ENCODE data around the gene NOSIP. TPM values are rescaled to one million over a fixed set of nuclear protein-coding genes. Genes with fewer than 3 reads are reported as not detected.
A peak's percentile ranks its signal among the peaks of the same experiment; 100 is the strongest.

The NOSIP gene
- total RNA-seq, 1 experiment from 2014 or later, result 57.9 TPM

GRCh38 chr19:49512970-49513745 lies 67.2 kb downstream of the NOSIP start:
- Mint-ChIP-seq H3K27me3 (ENCODE audit: insufficient read depth, unreplicated experiment) (peaks cover 11% of the 10 kb centered on the region), H3K4me1 (ENCODE audit: insufficient read depth, unreplicated experiment) (peaks cover 6% of the 10 kb centered on the region), H3K4me3 (ENCODE audit: unreplicated experiment) (peak overlapping the region; percentile 54), H3K36me3 (ENCODE audit: insufficient read depth, unreplicated experiment) (no peaks in the 10 kb centered on the region), H3K9me3 (ENCODE audit: unreplicated experiment) (no peaks in the 10 kb centered on the region), H3K27ac (ENCODE audit: low read depth, unreplicated experiment) (no peak overlapping the region)
- ChIA-PET CTCF (interaction anchor here (0.6 to 0.7 kb wide), 2 partner anchors 56 to 84 kb away, joined by 3 read pairs; no protein-coding TSS in a partner anchor), POLR2A (no interaction called here)
- no peak for DNase-seq (ENCODE audit: unreplicated experiment)
- TF ChIP-seq CTCF (IDR thresholded peaks at IDR 0.05; ENCODE audit: unreplicated experiment), result no peak
- no TSS peak for BruUV-seq (replicated peaks)
- intact Hi-C loops (cut with micrococcal nuclease), result no loop called here

GRCh38 chr19:49507803-49508494 lies 72.4 kb downstream of the NOSIP start:
- DNase-seq (ENCODE audit: unreplicated experiment), result no peak
- no peaks in the 10 kb centered on the region for H3K36me3 Mint-ChIP-seq (ENCODE audit: insufficient read depth, unreplicated experiment)
- H3K4me1 Mint-ChIP-seq (ENCODE audit: insufficient read depth, unreplicated experiment), result no peaks in the 10 kb centered on the region
- ChIA-PET CTCF (interaction anchor here (0.6 to 2.1 kb wide), 4 partner anchors 39 to 283 kb away, joined by 3 to 12 read pairs (median 4); no protein-coding TSS in a partner anchor), POLR2A (interaction anchor here (0.9 kb wide), 1 partner anchor 9 kb away, joined by 4 read pairs; no protein-coding TSS in a partner anchor)
- no peaks in the 10 kb centered on the region for H3K9me3 Mint-ChIP-seq (ENCODE audit: unreplicated experiment)
- BruUV-seq (replicated peaks), result no TSS peak
- intact Hi-C loops (cut with micrococcal nuclease), result no loop called here
- no peak overlapping the region for H3K27ac Mint-ChIP-seq (ENCODE audit: low read depth, unreplicated experiment)
- TF ChIP-seq CTCF (IDR thresholded peaks at IDR 0.05; ENCODE audit: unreplicated experiment), result no peak
- H3K4me3 Mint-ChIP-seq (ENCODE audit: unreplicated experiment), result no peak overlapping the region
- H3K27me3 Mint-ChIP-seq (ENCODE audit: insufficient read depth, unreplicated experiment), result peaks cover under 1% of the 10 kb centered on the region

GRCh38 chr19:49506575-49507105 lies 73.7 kb downstream of the NOSIP start:
- ChIA-PET CTCF (interaction anchor here (0.7 to 1.2 kb wide), 2 partner anchors 40 to 131 kb away, joined by 3 to 13 read pairs; no protein-coding TSS in a partner anchor), POLR2A (interaction anchor here (1.5 kb wide), 1 partner anchor 40 kb away, joined by 4 read pairs; no protein-coding TSS in a partner anchor)
- peak; percentile 74 for TF ChIP-seq CTCF (IDR thresholded peaks at IDR 0.05; ENCODE audit: unreplicated experiment)
- Mint-ChIP-seq H3K36me3 (ENCODE audit: insufficient read depth, unreplicated experiment) (peaks cover 2% of the 10 kb centered on the region), H3K4me1 (ENCODE audit: insufficient read depth, unreplicated experiment) (no peaks in the 10 kb centered on the region), H3K4me3 (ENCODE audit: unreplicated experiment) (no peak overlapping the region), H3K27me3 (ENCODE audit: insufficient read depth, unreplicated experiment) (no peaks in the 10 kb centered on the region), H3K27ac (ENCODE audit: low read depth, unreplicated experiment) (no peak overlapping the region), H3K9me3 (ENCODE audit: unreplicated experiment) (no peaks in the 10 kb centered on the region)
- peak; percentile 75 for DNase-seq (ENCODE audit: unreplicated experiment)
- intact Hi-C loops (cut with micrococcal nuclease), result loop anchor here (1.0 kb wide), 1 partner anchor 172 kb away; no protein-coding TSS in a partner anchor
- BruUV-seq (replicated peaks), result no TSS peak

Other genes with a start within 250 kb of the NOSIP start
- not detected in 2 replicates for gene CD37, start 245.2 kb downstream of the NOSIP start, total RNA-seq (2022)
- 3.5 and 6.2 TPM in 2 replicates for gene TEAD2, start 218.1 kb downstream of the NOSIP start, total RNA-seq (2022)
- gene DKKL1, start 216.7 kb downstream of the NOSIP start, total RNA-seq (2022), result 0.56 TPM in 1 of 2 replicates, not detected in the other
- not detected in 2 replicates for gene KASH5, start 192.3 kb downstream of the NOSIP start, total RNA-seq (2022)
- gene PTH2, start 157.1 kb downstream of the NOSIP start, total RNA-seq (2022), result not detected in 2 replicates
- not detected in 2 replicates for gene GFY, start 155.2 kb downstream of the NOSIP start, total RNA-seq (2022)
- gene SLC17A7, start 139.0 kb downstream of the NOSIP start, total RNA-seq (2022), result not detected in 2 replicates
- 86.3 and 116 TPM in 2 replicates for gene PIH1D1, start 128.7 kb downstream of the NOSIP start, total RNA-seq (2022)
- gene ALDH16A1, start 127.3 kb downstream of the NOSIP start, total RNA-seq (2022), result 28.4 and 34.2 TPM in 2 replicates
- gene FLT3LG, start 106.3 kb downstream of the NOSIP start, total RNA-seq (2022), result 1.5 and 3.6 TPM in 2 replicates
- 3,716 and 3,819 TPM in 2 replicates for gene RPL13A, start 92.9 kb downstream of the NOSIP start, total RNA-seq (2022)
- gene RPS11, start 84.1 kb downstream of the NOSIP start, total RNA-seq (2022), result 2,096 and 2,306 TPM in 2 replicates
- gene FCGRT, start 67.9 kb downstream of the NOSIP start, total RNA-seq (2022), result not detected in 2 replicates
- gene RCN3, start 52.6 kb downstream of the NOSIP start, total RNA-seq (2022), result not detected in 2 replicates
- gene PRRG2, start 760 bp upstream of the NOSIP start, total RNA-seq (2022), result 3.9 and 4.7 TPM in 2 replicates
- gene PRR12, start 10.6 kb upstream of the NOSIP start, total RNA-seq (2022), result 19.0 and 20.2 TPM in 2 replicates
- 37.6 and 56.5 TPM in 2 replicates for gene RRAS, start 59.6 kb upstream of the NOSIP start, total RNA-seq (2022)
- gene SCAF1, start 61.7 kb upstream of the NOSIP start, total RNA-seq (2022), result 81.3 and 101 TPM in 2 replicates
- 65.6 and 82.2 TPM in 2 replicates for gene IRF3, start 85.3 kb upstream of the NOSIP start, total RNA-seq (2022)
- gene BCL2L12, start 85.4 kb upstream of the NOSIP start, total RNA-seq (2022), result 29.4 and 36.0 TPM in 2 replicates
- 236 and 304 TPM in 2 replicates for gene PRMT1, start 96.7 kb upstream of the NOSIP start, total RNA-seq (2022)
- 1.8 and 2.9 TPM in 2 replicates for gene ADM5, start 109.0 kb upstream of the NOSIP start, total RNA-seq (2022)
- gene CPT1C, start 110.6 kb upstream of the NOSIP start, total RNA-seq (2022), result not detected in 2 replicates
- gene TSKS, start 182.8 kb upstream of the NOSIP start, total RNA-seq (2022), result not detected in 2 replicates
- 70.5 and 80.0 TPM in 2 replicates for gene AP2A1, start 186.4 kb upstream of the NOSIP start, total RNA-seq (2022)
- gene FUZ, start 232.7 kb upstream of the NOSIP start, total RNA-seq (2022), result 10.9 and 19.0 TPM in 2 replicates
- gene MED25, start 237.7 kb upstream of the NOSIP start, total RNA-seq (2022), result 39.9 and 43.2 TPM in 2 replicates

All from MCF 10A (cell line).